ENCODE data around the gene SNX30. TPM values are rescaled to one million over a fixed set of nuclear protein-coding genes. Genes with fewer than 3 reads are reported as not detected.

SNX30 gene
- total and polyA plus RNA-seq, 2 donors (not counting 1 experiment from before 2014, with no cell fraction given) = 3.8 to 20.6 TPM

GRCh38 chr9:112861638-112862555 lies 111.3 kb downstream of the SNX30 start:
- H3K9me3 ChIP-seq (ENCODE audit: control extremely low read depth in 1 of 3, control insufficient read depth in 2 of 3, insufficient read depth in 1 of 3, low read length in 2 of 3) = no peaks in the 10 kb centered on the region
- no peak overlapping the region for H3K9ac ChIP-seq (ENCODE audit: low read length)
- no peaks in the 10 kb centered on the region for H3K27me3 ChIP-seq (replicated peaks in 1 of 4; ENCODE audit: control extremely low read depth in 1 of 4, control insufficient read depth in 3 of 4, insufficient read depth in 4 of 4, low read length in 3 of 4)
- H3K36me3 ChIP-seq (replicated peaks in 1 of 2; ENCODE audit: control extremely low read depth in 1 of 2, control insufficient read depth in 1 of 2, extremely low read depth in 1 of 2, insufficient read depth in 2 of 2, low read length in 1 of 2) = peaks cover 0 to 3% of the 10 kb centered on the region in 2 experiments
- DNase-seq (no peak), ATAC-seq (ENCODE audit: low read depth) (no peak)
- TF ChIP-seq EZH2 (IDR thresholded peaks at IDR 0.05; ENCODE audit: borderline replicate concordance, insufficient read depth, low read depth, low read length, poor library complexity, severe bottlenecking) (no peak), CTCF (IDR thresholded peaks at IDR 0.05) (no peak)
- no peaks in the 10 kb centered on the region for H3K9me3 Mint-ChIP-seq (ENCODE audit: insufficient read depth)
- H4K20me1 ChIP-seq (ENCODE audit: control insufficient read depth, insufficient read depth, low read length, poor library complexity, severe bottlenecking) = no peaks in the 10 kb centered on the region
- H3K4me3 Mint-ChIP-seq = no peak overlapping the region
- H2AFZ ChIP-seq (ENCODE audit: insufficient read depth, low read depth, low read length, poor library complexity, severe bottlenecking) = no peak overlapping the region
- WGBS (ENCODE audit: insufficient coverage) = 71% methylated on average over 17 of the region's 19 CpGs
- H3K27me3 Mint-ChIP-seq = no peaks in the 10 kb centered on the region
- H3K27ac Mint-ChIP-seq = peak overlapping the region; percentile 28
- peaks cover 61% of the 10 kb centered on the region for H3K4me1 Mint-ChIP-seq
- ChIA-PET POLR2A (no interaction called here), CTCF (interaction anchor here (1.8 kb wide), 1 partner anchor 41 kb away, joined by 6 read pairs; no protein-coding TSS in a partner anchor)
- H3K4me3 ChIP-seq (ENCODE audit: control extremely low read depth in 1 of 5, extremely low read depth in 1 of 5, insufficient read depth in 1 of 5, low read depth in 2 of 5, low read length in 4 of 5) = no peak overlapping the region
- peak overlapping the region in 1 of 2 donors; percentile 49 for H3K27ac ChIP-seq (ENCODE audit: low read length in 2 of 2)
- peak overlapping the region; percentile 44 for H3K4me2 ChIP-seq (replicated peaks; ENCODE audit: low read depth, low read length, poor library complexity, severe bottlenecking)
- peaks cover 53 to 62% of the 10 kb centered on the region in 2 donors for H3K4me1 ChIP-seq (ENCODE audit: control insufficient read depth in 2 of 2, insufficient read depth in 2 of 2, low read length in 2 of 2)
- intact Hi-C loops (cut with micrococcal nuclease) = no loop called here
- no peaks in the 10 kb centered on the region for H3K79me2 ChIP-seq (ENCODE audit: control insufficient read depth, insufficient read depth, low read length)

GRCh38 chr9:112863214-112863613 lies 112.7 kb downstream of the SNX30 start:
- no peak overlapping the region for H2AFZ ChIP-seq (ENCODE audit: insufficient read depth, low read depth, low read length, poor library complexity, severe bottlenecking)
- intact Hi-C loops (cut with micrococcal nuclease) = no loop called here
- peak overlapping the region; percentile 49 to 52 for H3K27ac ChIP-seq (ENCODE audit: low read length in 2 of 2)
- H4K20me1 ChIP-seq (ENCODE audit: control insufficient read depth, insufficient read depth, low read length, poor library complexity, severe bottlenecking) = no peaks in the 10 kb centered on the region
- no peak overlapping the region for H3K4me3 ChIP-seq (ENCODE audit: control extremely low read depth in 1 of 5, extremely low read depth in 1 of 5, insufficient read depth in 1 of 5, low read depth in 2 of 5, low read length in 4 of 5)
- peak overlapping the region; percentile 44 for H3K4me2 ChIP-seq (replicated peaks; ENCODE audit: low read depth, low read length, poor library complexity, severe bottlenecking)
- peak overlapping the region; percentile 4 for H3K9ac ChIP-seq (ENCODE audit: low read length)
- CTCF ChIA-PET = interaction anchor here (1.5 kb wide), 1 partner anchor 12 kb away, joined by 4 read pairs; no protein-coding TSS in a partner anchor
- H3K4me1 ChIP-seq (ENCODE audit: control insufficient read depth in 2 of 2, insufficient read depth in 2 of 2, low read length in 2 of 2) = peaks cover 50 to 56% of the 10 kb centered on the region in 2 donors
- POLR2A ChIA-PET = no interaction called here
- ATAC-seq (ENCODE audit: low read depth) (no peak), DNase-seq (no peak)
- 0% methylated on average over 4 of the region's 4 CpGs for WGBS (ENCODE audit: insufficient coverage)
- no peak for TF ChIP-seq EZH2 (IDR thresholded peaks at IDR 0.05; ENCODE audit: borderline replicate concordance, insufficient read depth, low read depth, low read length, poor library complexity, severe bottlenecking)
- Mint-ChIP-seq H3K4me3 (peak overlapping the region; percentile 51), H3K27me3 (no peaks in the 10 kb centered on the region), H3K27ac (peak overlapping the region; percentile 28), H3K9me3 (ENCODE audit: insufficient read depth) (no peaks in the 10 kb centered on the region), H3K4me1 (peaks cover 52% of the 10 kb centered on the region)
- H3K27me3 ChIP-seq (replicated peaks in 1 of 4; ENCODE audit: control extremely low read depth in 1 of 4, control insufficient read depth in 3 of 4, insufficient read depth in 4 of 4, low read length in 3 of 4) = no peaks in the 10 kb centered on the region
- no peaks in the 10 kb centered on the region for H3K79me2 ChIP-seq (ENCODE audit: control insufficient read depth, insufficient read depth, low read length)
- no peaks in the 10 kb centered on the region for H3K9me3 ChIP-seq (ENCODE audit: control extremely low read depth in 1 of 3, control insufficient read depth in 2 of 3, insufficient read depth in 1 of 3, low read length in 2 of 3)
- peaks cover 0 to 5% of the 10 kb centered on the region in 2 experiments for H3K36me3 ChIP-seq (replicated peaks in 1 of 2; ENCODE audit: control extremely low read depth in 1 of 2, control insufficient read depth in 1 of 2, extremely low read depth in 1 of 2, insufficient read depth in 2 of 2, low read length in 1 of 2)

Data from B cell (primary cell).